ENCODE measurements around the gene CIC.
A peak's percentile ranks its signal among the peaks of the same experiment; 100 is the strongest.
"Not testable (repeated sequence)": the region's sequence is repeated elsewhere in the genome, so short reads cannot be mapped to it uniquely, and the experiment has no call there.

CIC gene

GRCh38 chr19:42255766-42256745 lies 13.0 kb upstream of the CIC start:
- DNase-seq: peak in 8 of 14 donors; percentile 12 to 72 (median 64)

GRCh38 chr19:42257842-42258241 lies 11.2 kb upstream of the CIC start:
- not testable (repeated sequence) for DNase-seq

- DNase-seq: no peak
These were observed 7.3 kb upstream of the CIC start for GRCh38 chr19:42261763-42262162.

GRCh38 chr19:42266105-42266504 lies 2.9 kb upstream of the CIC start:
- not testable (repeated sequence) for DNase-seq

- DNase-seq: not testable (repeated sequence)
These were observed 2.0 kb upstream of the CIC start for GRCh38 chr19:42266928-42267603.

GRCh38 chr19:42267644-42268141 lies 1.4 kb upstream of the CIC start:
- DNase-seq: no peak

GRCh38 chr19:42268142-42268703 lies 829 bp upstream of the CIC start:
- DNase-seq: peak; percentile 98 to 100 (median 100)

- peak in 3 of 14 donors; percentile 26 to 63 (median 43) for DNase-seq
These were observed 660 bp downstream of the CIC start for GRCh38 chr19:42269478-42270345.

GRCh38 chr19:42270346-42271044 lies 1.4 kb downstream of the CIC start:
- peak in 10 of 14 donors; percentile 19 to 71 (median 54) for DNase-seq

- DNase-seq: peak in 1 of 14 donors; percentile 52
These were observed 2.0 kb downstream of the CIC start for GRCh38 chr19:42271045-42271419.

- no peak for DNase-seq
These were observed 2.9 kb downstream of the CIC start for GRCh38 chr19:42271861-42272534.

GRCh38 chr19:42272535-42272897 lies 3.5 kb downstream of the CIC start:
- no peak for DNase-seq

GRCh38 chr19:42272989-42273406 lies 3.9 kb downstream of the CIC start:
- DNase-seq: no peak

- no peak for DNase-seq
These were observed 4.5 kb downstream of the CIC start for GRCh38 chr19:42273407-42274064.

GRCh38 chr19:42274065-42274682 lies 5.1 kb downstream of the CIC start:
- DNase-seq: no peak

- DNase-seq: peak in 1 of 14 donors; percentile 79
These were observed 6.1 kb downstream of the CIC start for GRCh38 chr19:42275103-42275502.

- DNase-seq: no peak
These were observed 6.5 kb downstream of the CIC start for GRCh38 chr19:42275517-42275916.

GRCh38 chr19:42276284-42276683 lies 7.2 kb downstream of the CIC start:
- DNase-seq: no peak

- no peak for DNase-seq
These were observed 7.8 kb downstream of the CIC start for GRCh38 chr19:42276821-42277220.
